A673 (cell line): Measurements from ENCODE around the gene FCHSD2. TPM values are rescaled to one million over a fixed set of nuclear protein-coding genes. Genes with fewer than 3 reads are reported as not detected.

Experiments
- BruUV-seq: library from RNA; stranded (reverse); fragments of 400-500 nt; replicated peaks from 2 replicates; lab custom pipeline; 2021; lab: Mats Ljungman, UMichigan
- CTCF ChIA-PET: fragments of 300-600 bp; sonication (Branson Sonifier 250); formaldehyde crosslinking; loops from one replicate; lab custom pipeline; 2022; ENCODE audit warnings: antibody characterized with exemption; lab: Charles Lee
- POLR2A ChIA-PET: fragments of 300-600 bp; sonication (Branson Sonifier 250); formaldehyde crosslinking; loops from one replicate; lab custom pipeline; 2022; ENCODE audit warnings: antibody characterized with exemption; ENCODE audit not compliant: low non-redundant PET; lab: Charles Lee
- DNase-seq: peaks from one replicate; pipeline ENCODE4 v3.0.0-alpha.2; 2015; ENCODE audit warnings: low spot score
- H3K27ac ChIP-seq: fragments of 200-600 bp; sonication (generic); 2 replicates; pipeline ENCODE4 v1.5.1; 2016; ENCODE audit warnings: mixed run types, low read depth, mild to moderate bottlenecking, mixed read lengths, antibody characterized with exemption, low read length; ENCODE audit not compliant: poor library complexity, severe bottlenecking
- H3K27me3 ChIP-seq: fragments of 200-600 bp; sonication (generic); replicated peaks from 2 replicates; pipeline ENCODE4 v1.6.1; 2017; ENCODE audit warnings: mixed run types, low read depth, mild to moderate bottlenecking, mixed read lengths, antibody characterized with exemption, low read length; ENCODE audit not compliant: insufficient read depth, poor library complexity
- H3K36me3 ChIP-seq: fragments of 200-600 bp; sonication (generic); 2 replicates; pipeline ENCODE4 v1.6.1; 2016; ENCODE audit warnings: mixed run types, mild to moderate bottlenecking, mixed read lengths, antibody characterized with exemption, low read length; ENCODE audit not compliant: insufficient read depth, poor library complexity, severe bottlenecking
- H3K4me1 ChIP-seq: fragments of 200-600 bp; sonication (generic); 2 replicates; pipeline ENCODE4 v1.6.1; 2017; ENCODE audit warnings: mixed run types, mild to moderate bottlenecking, mixed read lengths, antibody characterized with exemption, low read length; ENCODE audit not compliant: insufficient read depth, poor library complexity, severe bottlenecking
- H3K4me3 ChIP-seq: fragments of 200-600 bp; sonication (generic); 2 replicates; pipeline ENCODE4 v1.5.1; 2016; ENCODE audit warnings: low read depth, mixed run types, mild to moderate bottlenecking, mixed read lengths, low read length; ENCODE audit not compliant: poor library complexity, severe bottlenecking
- H3K9me3 ChIP-seq: fragments of 200-600 bp; sonication (generic); 2 replicates; pipeline ENCODE4 v1.6.1; 2016; ENCODE audit warnings: mixed run types, low read depth, mild to moderate bottlenecking, mixed read lengths, antibody characterized with exemption, low read length; ENCODE audit not compliant: poor library complexity, severe bottlenecking
- CTCF ChIP-seq: fragments of 300-800, 200-600 bp; sonication (generic); conservative IDR thresholded peaks from 2 replicates; pipeline ENCODE4 v1.5.1; 2017; ENCODE audit warnings: low read depth, mild to moderate bottlenecking, antibody characterized with exemption, low read length, moderate library complexity, mixed read lengths
- EZH2 ChIP-seq: fragments of 200-600 bp; sonication (generic); IDR thresholded peaks from 2 replicates; pipeline ENCODE4 v1.6.1; 2017; ENCODE audit warnings: borderline replicate concordance, low read depth, mild to moderate bottlenecking, mixed read lengths, antibody characterized with exemption, low read length; ENCODE audit not compliant: poor library complexity, severe bottlenecking
- intact Hi-C: fragments of 100-400 bp; cut with micrococcal nuclease; formaldehyde crosslinking; loops from one replicate; pipeline ENCODE4 v1.10.0; 2022; ENCODE audit not compliant: unreplicated experiment
- total RNA-seq: library from RNA; stranded (reverse); gene quantifications from 2 replicates; pipeline ENCODE4 v1.2.3, GENCODE V29; 2021

The FCHSD2 gene
- total RNA-seq, 1 experiment from 2014 or later: 44.7 TPM

GRCh38 chr11:72824811-72825505, 317.2 kb downstream of the FCHSD2 start:
- no peak for TF ChIP-seq CTCF
- TF ChIP-seq EZH2: no peak
- Histone ChIP-seq H3K27ac (no peak overlapping the region), H3K27me3 (no peaks in the 10 kb centered on the region), H3K4me1 (peaks cover 8% of the 10 kb centered on the region), H3K36me3 (no peaks in the 10 kb centered on the region), H3K9me3 (no peaks in the 10 kb centered on the region), H3K4me3 (no peak overlapping the region)
- no TSS peak for BruUV-seq
- ChIA-PET CTCF (no interaction called here), POLR2A (no interaction called here)
- no peak for DNase-seq
- intact Hi-C loops: no loop called here

- no peaks in the 10 kb centered on the region for H3K36me3 ChIP-seq
- no TSS peak for BruUV-seq
- H3K4me3 ChIP-seq: no peak overlapping the region
- POLR2A ChIA-PET: no interaction called here
- no peak for DNase-seq
- TF ChIP-seq EZH2: no peak
- TF ChIP-seq CTCF: no peak
- H3K4me1 ChIP-seq: peaks cover 8% of the 10 kb centered on the region
- no peaks in the 10 kb centered on the region for H3K9me3 ChIP-seq
- intact Hi-C loops: no loop called here
- H3K27ac ChIP-seq: no peak overlapping the region
- H3K27me3 ChIP-seq: no peaks in the 10 kb centered on the region
- CTCF ChIA-PET: no interaction called here
These were observed 318.1 kb downstream of the FCHSD2 start for GRCh38 chr11:72824020-72824419.

- intact Hi-C loops: no loop called here
- POLR2A ChIA-PET: no interaction called here
- CTCF ChIA-PET: no interaction called here
These were observed 318.9 kb downstream of the FCHSD2 start for GRCh38 chr11:72823105-72823804.

More at GRCh38 chr11:72823105-72823804, 318.9 kb downstream of the FCHSD2 start:
- BruUV-seq: no TSS peak
- Histone ChIP-seq H3K4me1 (peaks cover 8% of the 10 kb centered on the region), H3K9me3 (no peaks in the 10 kb centered on the region), H3K4me3 (no peak overlapping the region), H3K27me3 (no peaks in the 10 kb centered on the region), H3K36me3 (no peaks in the 10 kb centered on the region), H3K27ac (no peak overlapping the region)
- no peak for DNase-seq
- TF ChIP-seq CTCF (no peak), EZH2 (no peak)
